ENCODE data around the gene ROCK1.

- TF ChIP-seq, protein P1, sequence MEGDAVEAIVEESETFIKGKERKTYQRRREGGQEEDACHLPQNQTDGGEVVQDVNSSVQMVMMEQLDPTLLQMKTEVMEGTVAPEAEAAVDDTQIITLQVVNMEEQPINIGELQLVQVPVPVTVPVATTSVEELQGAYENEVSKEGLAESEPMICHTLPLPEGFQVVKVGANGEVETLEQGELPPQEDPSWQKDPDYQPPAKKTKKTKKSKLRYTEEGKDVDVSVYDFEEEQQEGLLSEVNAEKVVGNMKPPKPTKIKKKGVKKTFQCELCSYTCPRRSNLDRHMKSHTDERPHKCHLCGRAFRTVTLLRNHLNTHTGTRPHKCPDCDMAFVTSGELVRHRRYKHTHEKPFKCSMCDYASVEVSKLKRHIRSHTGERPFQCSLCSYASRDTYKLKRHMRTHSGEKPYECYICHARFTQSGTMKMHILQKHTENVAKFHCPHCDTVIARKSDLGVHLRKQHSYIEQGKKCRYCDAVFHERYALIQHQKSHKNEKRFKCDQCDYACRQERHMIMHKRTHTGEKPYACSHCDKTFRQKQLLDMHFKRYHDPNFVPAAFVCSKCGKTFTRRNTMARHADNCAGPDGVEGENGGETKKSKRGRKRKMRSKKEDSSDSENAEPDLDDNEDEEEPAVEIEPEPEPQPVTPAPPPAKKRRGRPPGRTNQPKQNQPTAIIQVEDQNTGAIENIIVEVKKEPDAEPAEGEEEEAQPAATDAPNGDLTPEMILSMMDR (IDR thresholded peaks at IDR 0.05) = no peak
- TF ChIP-seq POLR2A (IDR thresholded peaks at IDR 0.05) = no peak
These were observed 148.6 kb downstream of the ROCK1 start for GRCh38 chr18:20963027-20963426.

Data from right lobe of liver (tissue), 4 donors.